Activated T-helper 1 cell treated with anti-CD3 and anti-CD28 coated beads, Interleukin-2, amount 50 U/mL, for 16 hours (primary cell): Measurements from ENCODE around the gene S100A10.

Source experiments
- DNase-seq, 2 donors: peaks; one replicate each; pipeline ENCODE4 v3.0.0-alpha.2; 2020; ENCODE audit warnings: low read depth in 1 of 2, low spot score in 1 of 2

The S100A10 gene

DNA sequence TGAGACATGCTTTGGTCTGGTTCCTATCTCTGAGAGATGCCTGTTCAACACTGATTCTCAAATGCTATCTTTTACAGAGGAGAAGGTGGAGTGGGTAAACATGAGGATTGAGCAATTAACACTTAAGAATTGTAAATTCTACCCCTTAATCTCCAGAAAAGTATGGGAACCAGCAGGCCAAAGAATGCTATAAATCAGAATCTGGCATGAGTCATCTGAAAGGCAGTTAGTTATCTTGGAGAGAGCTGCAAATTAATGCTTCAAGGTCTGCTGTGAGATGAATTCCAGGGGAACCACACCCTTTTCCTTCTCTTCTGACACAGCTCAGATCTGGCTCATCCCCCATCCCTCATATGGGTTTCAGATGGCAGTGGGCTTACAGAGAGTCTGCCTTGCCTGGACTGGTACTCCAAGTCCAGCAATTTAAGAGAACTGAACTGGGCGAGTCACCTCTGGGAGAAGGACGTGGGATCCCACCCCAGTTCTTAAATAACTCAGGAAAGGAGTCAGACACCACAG lies 5.2 kb downstream of the S100A10 start:
- DNase-seq, result no peak

DNA sequence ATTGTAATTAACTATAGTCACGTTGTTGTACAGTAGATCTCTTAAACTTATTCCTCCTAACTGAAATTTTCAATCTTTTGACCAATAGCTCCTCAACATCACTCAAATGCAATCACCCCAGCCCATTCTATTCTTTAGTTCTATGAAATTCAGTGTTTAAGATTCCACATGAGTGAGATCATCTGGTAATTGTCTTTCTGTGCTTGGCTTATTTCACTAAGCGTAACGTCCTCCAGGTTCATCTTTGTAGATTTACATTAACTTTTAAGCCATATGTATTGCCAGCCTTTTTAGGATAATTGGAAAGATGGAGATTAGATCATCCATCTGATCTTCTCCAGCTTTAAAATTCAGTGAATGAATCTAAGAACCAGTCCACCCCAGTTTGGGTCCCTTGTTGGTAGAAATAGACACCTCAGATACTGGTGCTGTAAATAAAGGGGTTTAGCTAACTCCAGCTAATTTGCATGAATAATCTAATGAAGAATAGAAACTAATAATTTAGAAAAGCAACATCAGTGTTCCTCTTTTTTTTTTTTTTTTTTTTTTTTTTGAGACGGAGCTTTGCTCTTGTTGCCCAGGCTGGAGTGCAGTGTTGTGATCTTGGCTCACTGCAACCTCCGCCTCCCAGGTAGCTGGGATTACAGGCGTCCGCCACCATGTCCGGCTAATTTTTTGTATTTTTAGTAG lies 7.0 kb downstream of the S100A10 start:
- DNase-seq, result no peak

DNA sequence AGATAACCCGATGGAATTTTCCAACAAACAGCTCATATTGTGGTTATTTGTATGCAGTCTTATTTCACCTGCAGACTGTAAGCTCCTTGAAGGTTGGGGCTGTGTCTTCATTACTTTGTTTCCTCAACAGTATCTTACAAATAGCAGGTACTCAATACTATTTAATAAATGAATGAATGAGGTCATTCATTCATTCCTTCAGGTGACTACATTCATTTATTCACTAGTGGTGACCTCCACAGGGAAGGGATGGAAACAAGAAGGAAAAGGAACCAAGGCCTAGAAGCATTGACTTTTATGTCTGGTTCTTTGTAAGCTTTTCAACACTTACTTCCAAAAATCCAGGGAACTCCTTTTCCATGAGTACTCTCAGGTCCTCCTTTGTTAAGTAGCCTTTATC lies 7.9 kb downstream of the S100A10 start:
- no peak for DNase-seq

DNA sequence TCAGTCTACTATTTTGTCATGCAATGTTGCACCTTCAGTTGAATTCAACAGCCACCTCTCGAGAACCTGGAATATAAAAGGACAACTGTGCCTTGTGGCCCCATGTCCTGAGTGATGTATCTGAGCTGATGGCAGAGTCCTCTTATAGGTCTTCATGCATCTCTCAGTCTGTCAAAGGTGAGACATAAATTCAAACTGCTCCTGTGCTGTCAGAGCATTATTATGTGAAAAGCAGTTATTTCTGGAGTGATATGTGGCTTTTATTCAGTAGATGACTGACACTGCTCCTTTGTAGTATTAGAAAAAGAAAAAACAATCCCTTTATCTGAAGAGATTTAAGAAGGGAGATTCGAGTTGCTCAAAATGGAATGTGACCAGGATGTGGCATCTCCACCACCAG lies 8.4 kb downstream of the S100A10 start:
- DNase-seq, result no peak

DNA sequence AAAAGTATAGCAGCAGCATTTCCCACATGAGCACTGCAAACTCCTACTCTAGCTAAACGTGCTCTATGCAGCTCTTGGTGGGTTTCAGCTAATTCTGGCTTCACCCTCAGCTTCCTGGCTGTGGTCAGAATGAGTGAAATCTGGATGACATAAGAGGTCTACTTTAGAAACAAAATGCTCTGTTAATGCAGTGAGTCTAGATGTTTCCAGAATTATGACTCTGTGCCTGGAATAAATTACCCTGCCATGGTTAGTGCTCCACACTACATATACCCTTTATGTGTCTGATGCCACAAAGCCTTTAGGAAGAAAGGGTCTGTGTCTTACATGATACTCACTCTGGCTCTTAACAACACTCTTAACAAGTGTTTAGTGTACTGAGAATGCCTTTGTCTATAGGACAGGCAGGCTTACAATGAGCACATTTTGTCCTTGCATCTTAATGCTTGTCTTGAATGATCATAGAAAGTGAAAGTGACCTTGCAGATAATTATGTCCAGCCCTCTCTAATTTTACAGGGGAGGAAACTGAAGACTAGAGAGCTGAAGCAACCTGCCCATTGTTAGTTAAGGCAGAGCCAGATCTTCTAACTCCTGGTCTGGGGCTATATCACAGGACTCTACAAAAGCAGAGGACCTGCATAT lies 9.2 kb downstream of the S100A10 start:
- no peak for DNase-seq

DNA sequence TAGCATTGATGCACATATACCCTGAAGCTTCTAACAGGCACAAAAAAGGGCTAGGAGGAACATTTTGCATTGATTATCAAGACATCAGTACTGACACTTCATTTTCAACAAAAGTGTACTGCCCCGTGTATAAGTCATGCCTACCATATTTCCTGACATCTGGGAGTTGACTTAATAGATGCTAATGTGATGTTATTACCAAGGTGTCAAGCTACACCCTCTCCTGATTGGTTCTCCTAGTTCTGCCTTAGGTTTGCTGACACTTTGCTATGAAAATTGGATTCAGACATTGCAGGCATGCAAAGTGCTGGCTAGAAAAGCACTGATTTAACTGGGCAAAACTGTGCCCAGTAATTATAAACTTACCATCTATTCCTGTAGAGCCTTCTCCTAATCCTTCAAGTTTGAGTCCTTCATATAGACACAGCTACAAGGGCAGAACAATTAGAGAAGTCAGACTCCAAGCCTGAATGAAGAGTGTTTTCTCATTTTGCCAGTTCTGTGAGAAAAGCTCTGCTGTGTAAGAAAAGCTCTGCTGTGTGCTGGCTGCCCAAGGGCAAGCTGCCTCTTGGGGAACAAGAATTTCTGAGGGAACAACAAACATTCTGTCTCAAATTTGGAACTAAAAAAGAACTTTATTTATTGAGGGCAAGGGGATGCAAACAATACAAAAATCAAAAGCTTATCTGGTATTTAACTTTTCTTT lies 11.2 kb downstream of the S100A10 start:
- DNase-seq, result no peak

DNA sequence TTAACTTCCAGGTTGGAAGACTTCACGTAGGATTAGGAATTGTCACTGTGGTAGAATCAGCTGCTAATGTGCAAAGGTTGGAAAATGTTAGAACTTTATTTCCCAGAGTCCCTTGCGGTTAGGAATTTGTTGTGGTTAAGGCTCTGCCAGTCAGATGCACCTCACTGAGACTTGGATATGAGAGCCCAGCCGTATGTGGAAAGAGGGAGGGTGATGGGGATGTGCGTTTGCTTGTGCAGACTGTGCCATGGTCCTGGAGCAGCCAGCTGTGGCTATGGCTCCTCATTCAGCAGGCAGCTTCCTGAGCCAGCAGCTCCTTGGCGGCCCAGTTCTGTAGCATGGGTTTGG lies 12.5 kb downstream of the S100A10 start:
- DNase-seq, result no peak

DNA sequence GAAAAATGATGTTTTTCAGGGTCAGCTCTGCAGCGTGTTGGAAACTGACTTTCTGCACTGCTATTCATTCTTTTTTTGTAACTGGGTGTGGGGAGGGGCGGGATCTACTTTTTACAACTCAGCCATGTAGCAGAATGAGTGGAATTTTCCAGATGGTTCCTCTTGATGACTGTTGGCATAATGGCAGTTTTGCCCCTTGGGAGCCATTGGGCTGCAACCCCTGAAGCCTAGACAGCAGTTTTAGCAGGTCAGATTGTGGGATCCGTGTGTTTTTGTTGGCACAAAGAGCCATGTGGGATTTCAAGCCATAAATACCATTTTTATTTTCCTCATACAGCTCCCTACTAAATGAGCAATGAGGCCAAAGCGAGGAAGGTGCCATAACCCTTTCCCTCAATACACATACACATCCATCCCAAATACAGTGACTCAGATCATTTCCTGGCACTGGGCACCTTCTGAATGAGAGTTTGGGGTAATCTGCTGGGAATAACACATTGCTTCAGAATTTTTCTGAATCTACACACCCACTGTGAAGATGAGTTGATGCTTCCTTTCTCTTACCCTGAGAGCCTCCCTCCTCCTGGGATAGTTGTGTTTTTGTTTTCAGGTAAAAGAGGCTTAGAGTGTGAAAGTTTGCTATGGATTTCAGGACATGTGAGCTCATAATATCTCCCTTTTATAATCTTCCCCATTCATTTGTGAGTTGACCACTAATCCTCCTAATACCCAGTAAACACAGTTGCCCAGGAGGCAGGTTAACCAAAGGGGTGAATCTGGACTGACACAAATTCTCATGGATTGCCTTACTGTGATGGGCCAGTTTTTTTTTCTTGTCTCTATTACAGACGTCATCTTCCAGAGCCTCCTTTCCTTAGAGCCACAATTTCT lies 13.1 kb downstream of the S100A10 start:
- DNase-seq, result no peak

DNA sequence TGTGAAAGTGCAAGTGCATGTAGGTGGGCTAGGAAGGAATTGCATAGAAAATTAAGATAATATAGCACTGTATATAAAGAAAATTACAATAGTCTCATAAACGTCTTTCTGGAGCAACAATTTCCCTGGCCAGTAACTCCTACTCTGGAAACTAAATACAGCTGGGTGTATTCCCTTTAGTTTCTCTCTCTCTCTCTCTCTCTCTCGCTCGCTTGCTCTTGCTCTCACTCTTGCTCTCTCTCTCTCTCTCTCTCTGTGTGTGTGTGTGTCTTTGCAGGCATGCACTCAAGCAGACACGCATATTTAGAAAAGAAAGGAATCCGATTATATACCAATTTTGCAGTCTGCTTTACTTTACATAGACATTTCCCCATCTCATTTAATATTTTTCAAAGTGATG lies 14.7 kb downstream of the S100A10 start:
- no peak for DNase-seq

DNA sequence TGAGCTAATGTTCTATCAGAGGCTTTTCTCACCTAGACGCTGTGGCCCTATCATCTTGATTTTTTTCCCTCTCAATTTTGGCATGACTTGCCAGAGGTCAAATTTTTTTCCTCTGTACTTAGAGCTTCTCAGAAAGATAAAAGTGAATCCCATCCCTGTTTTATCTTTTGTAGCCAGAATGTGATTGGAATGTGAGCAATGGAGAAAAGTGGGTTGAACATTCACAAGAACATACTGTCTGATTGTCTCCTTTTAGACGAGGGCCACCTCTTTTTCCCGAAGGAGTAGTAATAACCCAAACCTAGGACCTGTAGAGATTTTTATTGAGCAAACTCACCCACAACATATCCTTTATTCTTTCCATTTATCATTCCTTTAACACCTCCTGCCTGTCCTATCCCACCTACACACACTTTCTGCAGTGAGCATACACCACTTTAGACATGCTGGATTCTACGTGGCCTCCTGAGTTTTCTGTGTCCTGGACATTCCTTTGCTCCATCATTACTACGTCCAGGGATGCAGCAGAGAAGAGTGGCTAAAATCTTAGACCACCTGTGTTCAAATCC lies 15.9 kb downstream of the S100A10 start:
- no peak for DNase-seq

DNA sequence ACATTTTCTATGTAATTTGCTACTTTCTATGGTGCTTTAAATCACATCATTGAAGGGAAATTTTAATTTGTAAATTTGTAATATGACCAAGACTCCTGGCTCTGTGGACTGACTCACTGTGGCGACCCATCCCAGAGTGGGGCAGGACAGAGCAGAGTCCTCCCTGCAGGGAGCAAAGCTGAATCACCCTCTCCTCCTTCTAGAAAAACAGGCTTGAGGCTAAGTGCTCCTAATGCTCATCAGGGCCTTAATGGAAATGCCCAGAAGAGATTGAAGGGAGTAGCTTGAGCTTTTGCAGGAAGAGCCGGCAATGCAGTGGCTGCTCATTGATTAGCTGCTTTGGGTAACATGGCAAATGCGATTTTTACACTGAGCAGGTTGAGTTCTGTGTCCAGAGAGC lies 16.8 kb downstream of the S100A10 start:
- no peak for DNase-seq

DNA sequence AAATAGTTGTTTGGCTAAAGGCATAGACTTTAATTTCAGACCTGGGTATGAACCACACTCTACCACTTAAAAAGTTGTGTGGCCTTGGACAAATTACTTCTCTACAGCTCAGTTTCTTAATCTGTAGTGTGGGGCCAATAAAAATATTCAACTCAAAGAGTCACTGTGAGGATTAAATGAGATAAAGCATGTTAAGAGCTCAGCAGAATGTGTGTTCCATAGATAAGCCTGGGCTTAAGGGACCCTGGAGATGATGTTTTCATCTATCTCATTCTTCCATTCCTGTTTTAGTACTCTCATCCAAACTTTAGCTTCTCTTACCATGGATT lies 17.7 kb downstream of the S100A10 start:
- no peak for DNase-seq

DNA sequence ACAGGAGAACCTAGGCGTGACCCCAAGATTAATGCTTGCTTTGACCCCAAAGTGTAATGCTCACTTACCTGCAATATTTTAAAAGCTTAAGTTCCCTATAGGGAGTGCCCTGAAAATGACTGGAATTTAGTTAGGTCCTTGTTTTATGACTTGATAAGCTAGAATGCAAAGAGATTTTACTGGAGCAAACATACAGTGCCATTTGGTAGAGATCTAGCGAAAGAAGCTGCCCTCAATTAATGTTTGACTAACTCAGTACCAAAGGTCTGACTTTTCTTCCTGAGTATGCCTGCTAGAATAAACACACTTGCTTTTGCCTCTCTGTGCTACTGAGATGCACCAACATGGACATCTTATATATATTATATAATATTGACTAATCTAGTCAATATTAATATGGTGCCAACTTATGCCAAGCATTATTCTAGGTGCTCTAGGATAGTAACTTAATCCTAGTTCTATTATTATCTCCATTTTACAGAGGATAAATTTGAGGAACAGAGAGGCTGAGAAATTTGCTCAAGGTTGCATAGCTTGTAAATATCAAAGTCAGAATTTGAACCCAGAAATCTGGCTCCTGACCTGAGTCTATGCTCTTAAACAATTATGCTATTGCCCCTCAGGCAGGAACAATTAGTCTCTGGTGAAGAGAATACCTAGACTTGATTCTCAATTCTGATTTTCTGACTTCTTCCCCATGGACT lies 18.2 kb downstream of the S100A10 start:
- DNase-seq, result no peak

DNA sequence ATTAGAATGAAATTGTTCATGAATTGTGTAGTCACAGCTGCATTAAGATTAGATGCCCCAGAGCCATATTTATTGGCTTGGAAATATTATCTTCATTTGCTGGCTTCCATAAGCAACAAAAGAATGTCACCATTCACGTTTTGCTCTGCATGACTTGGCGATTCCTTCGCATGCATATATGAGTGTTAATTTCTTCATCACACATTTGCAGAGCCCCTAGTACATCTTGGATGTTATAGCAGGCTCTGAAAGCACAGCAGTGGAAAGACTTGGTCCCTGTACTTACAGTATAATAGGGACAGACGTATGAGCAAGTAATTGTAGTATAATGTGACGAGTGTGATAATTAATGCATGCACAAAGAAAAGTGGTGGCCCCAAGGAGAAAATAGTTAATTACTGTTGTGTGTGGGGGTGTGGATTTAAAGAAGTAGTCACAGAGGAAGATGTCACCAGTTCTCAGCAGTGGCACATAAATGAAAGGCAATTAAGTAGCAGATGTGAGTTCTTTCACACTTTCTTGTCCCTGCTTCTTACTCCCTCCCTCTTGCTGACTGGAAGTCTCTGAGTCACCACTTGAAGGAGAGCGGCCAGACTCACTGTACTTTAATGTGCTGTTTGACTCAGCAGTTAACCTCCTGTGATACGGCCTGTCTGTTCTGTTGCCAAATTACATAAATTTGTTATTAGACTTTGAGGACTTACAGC lies 21.0 kb downstream of the S100A10 start:
- DNase-seq, result no peak

DNA sequence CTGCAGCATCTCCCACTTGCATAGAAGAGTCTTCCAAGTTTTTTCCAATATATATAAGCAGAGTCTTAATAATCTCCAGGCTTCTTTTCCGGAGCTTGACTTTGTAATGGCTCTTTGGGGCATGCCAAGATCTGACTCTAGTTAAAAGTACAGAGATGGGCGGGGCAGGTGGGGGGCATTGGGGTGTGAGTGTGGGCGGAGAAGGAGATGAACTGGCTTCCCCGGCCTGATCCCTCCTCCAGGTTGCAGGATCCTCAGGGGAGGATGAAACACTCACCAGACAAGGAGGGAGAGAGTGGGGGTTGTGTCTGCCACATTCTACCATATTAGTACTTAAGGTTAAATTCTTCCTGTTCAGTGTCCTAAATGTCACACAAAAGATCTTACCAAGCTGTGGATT lies 23.0 kb downstream of the S100A10 start:
- DNase-seq, result no peak

DNA sequence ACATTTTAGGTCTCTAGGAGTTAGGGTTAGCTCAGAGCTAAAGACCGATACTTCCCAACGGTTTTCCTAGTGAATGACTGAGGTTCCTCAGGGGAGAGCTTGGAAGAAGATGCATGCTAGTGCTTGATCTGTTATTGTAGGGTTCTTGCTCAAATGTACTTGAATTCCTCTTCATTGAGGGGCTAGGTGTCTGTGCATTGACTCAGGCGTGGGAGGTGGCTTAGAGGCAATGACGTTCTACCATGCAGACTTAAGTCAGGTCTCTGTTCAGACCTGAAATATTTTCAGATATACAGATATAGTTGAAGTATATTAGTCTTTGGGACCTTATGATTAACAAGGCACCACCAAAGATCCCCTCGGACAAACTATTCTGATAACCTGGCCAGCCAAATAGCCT lies 23.5 kb downstream of the S100A10 start:
- no peak for DNase-seq

DNA sequence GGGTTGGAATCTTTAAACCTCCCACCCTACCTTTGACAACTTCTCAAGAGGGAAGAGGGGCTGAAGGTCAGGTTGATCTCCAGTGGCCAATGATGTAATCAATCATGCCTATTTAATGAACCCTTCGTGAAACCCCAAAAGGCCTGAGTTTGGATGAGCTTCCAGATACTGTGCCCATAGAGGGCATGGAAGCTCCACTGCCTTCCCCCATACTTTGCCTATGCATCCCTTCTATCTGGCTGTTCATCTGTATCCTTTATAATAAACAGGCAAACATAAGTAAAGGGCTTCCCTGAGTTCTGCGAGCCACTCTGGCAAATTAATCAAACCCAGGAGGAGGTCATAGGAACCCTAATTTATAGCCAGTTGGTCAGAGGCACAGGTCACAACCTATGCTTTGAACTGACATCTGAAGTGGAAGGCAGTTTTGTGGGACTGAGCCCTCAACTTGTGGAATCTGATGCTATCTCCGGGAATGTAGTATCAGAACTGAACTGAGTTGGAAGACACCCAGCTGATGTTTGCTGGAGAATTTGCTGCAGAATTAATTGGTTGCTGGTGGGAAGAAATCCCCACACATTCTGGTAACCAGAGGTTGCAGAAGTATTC lies 24.8 kb downstream of the S100A10 start:
- DNase-seq, result no peak

DNA sequence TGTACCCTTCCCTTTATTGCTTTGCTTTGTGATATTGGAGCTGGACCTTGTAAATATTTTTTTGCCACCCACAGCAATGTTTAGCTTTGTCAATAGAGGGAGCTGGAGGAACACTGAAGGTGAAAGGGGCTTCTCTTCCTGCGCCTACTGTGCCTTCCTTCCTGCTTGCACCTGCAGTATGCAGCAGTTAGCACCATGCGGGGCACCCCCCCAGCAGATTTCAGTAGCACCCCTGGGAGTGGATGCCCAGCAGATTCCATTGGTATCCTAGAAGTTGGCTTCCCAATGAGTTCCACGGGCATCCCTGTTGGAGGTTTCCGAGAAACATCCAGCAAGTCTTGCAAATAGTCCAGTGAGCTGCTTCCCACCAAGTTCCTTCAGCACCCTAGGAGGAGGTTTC lies 25.6 kb downstream of the S100A10 start:
- no peak for DNase-seq

DNA sequence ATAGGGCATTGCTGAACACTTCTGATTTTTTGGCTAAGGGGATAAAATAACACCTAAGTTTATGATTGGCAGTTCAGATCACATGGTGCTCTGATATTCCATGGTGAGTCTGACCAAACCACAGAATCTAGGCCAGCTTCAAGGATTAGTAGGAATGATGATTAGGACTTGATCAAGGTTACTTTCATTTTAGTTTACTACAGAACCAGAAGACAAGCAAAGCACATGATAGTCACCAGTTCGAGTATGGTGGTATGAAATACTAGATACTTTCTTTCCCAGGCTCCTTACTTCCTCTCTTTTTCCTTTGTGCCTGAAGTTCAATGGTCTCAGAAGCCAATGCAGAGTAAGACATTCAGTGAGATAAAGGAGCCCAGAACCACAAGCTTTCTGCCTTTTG lies 26.6 kb downstream of the S100A10 start:
- DNase-seq, result no peak

DNA sequence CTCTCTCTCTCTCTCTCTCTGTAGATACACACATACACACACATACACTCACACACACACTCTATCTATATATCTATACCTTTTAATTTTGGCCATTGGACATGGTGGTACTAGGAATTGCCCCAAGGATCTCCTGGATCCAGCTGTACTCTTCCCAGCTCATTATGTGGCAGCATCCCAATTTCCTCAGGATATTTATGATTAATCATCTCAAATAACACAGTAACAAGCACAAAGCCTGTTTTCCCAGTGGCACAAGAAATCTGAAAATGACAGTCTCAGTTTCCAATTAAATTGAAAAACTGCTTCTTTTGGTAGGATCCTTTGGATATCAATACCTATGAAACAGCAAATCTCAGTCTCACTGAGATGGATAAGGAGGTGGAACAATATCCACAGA lies 27.6 kb downstream of the S100A10 start:
- no peak for DNase-seq
